Heart left ventricle (tissue), 16 donors: Measurements from ENCODE around the gene LSAMP. TPM values are rescaled to one million over a fixed set of nuclear protein-coding genes. Genes with fewer than 3 reads are reported as not detected.

Source experiments
- ATAC-seq, 4 donors: fragments of 200-7000 bp; cut with Tn5 transposase; one replicate each; pipeline ENCODE4 v1.9.1; 2020 to 2022; ENCODE audit warnings: moderate library complexity in 4 of 4, mild to moderate bottlenecking in 3 of 4, moderate number of reproducible peaks in 1 of 4
- DNase-seq, 5 donors: peaks; one replicate each; pipeline ENCODE4 v3.0.0-alpha.2; 2020
- H3K27ac ChIP-seq, 12 donors: fragments of 200-600 bp; sonication (generic) in 4 of 12; one replicate each; pipeline versions ENCODE4 v1.5.0 to v1.8.0; 2016 to 2022; ENCODE audit warnings: mild to moderate bottlenecking in 2 of 12
- H3K27me3 ChIP-seq, 9 donors: fragments of 200-600 bp; sonication (generic) in 2 of 9; one replicate each; pipeline versions ENCODE4 v1.5.1 to v1.8.0; 2016 to 2022; ENCODE audit warnings: mild to moderate bottlenecking in 3 of 9
- H3K36me3 ChIP-seq, 9 donors: fragments of 200-600 bp; sonication (generic) in 2 of 9; one replicate each; pipeline versions ENCODE4 v1.5.0 to v1.8.0; 2018 to 2022; ENCODE audit warnings: mild to moderate bottlenecking in 2 of 9
- H3K4me1 ChIP-seq, 12 donors: fragments of 200-600 bp; sonication (generic) in 4 of 12; one replicate each; pipeline versions ENCODE4 v1.5.0 to v1.8.0; 2016 to 2022; ENCODE audit warnings: mild to moderate bottlenecking in 3 of 12
- H3K4me3 ChIP-seq, 12 donors: fragments of 200-600 bp; sonication (generic) in 4 of 12; one replicate each; pipeline versions ENCODE4 v1.5.0 to v1.8.0; 2017 to 2022; ENCODE audit warnings: mild to moderate bottlenecking in 9 of 12, moderate library complexity in 4 of 12
- H3K9me3 ChIP-seq, 12 donors: fragments of 200-600 bp; sonication (generic) in 4 of 12; one replicate each; pipeline versions ENCODE4 v1.5.0 to v1.8.0; 2016 to 2022; ENCODE audit warnings: mild to moderate bottlenecking in 1 of 12
- CTCF ChIP-seq, 12 donors: fragments of 200-600 bp; sonication (generic) in 4 of 12; IDR thresholded peaks; one replicate each; pipeline versions ENCODE4 v1.5.0 to v1.8.0; 2018 to 2022; ENCODE audit warnings: antibody characterized with exemption in 12 of 12, mild to moderate bottlenecking in 5 of 12
- POLR2A ChIP-seq, 2 donors: fragments of 450-650 bp; IDR thresholded peaks; one replicate each; pipeline ENCODE4 v1.6.1; 2017; ENCODE audit warnings: antibody characterized with exemption in 2 of 2, mild to moderate bottlenecking in 2 of 2, moderate library complexity in 2 of 2
- whole genome bisulfite sequencing, 4 donors: extraction: QIAGEN DNeasy Blood & Tissue Kit in 2 of 4; methylation state at CpG; one replicate each; pipeline versions ENCODE4 v1.1.5 to v1.1.7; 2013 to 2018; 5-methylcytosine and 5-hydroxymethylcytosine counted together
- intact Hi-C, 10 donors: fragments of 100-400 bp; cut with DNase I; formaldehyde crosslinking; loops; one replicate each; pipeline versions ENCODE4 v1.11.1 to v1.14.2; 2022
- polyA plus RNA-seq, 2 donors: library from polyadenylated mRNA; stranded (reverse); fragments of 200-250 nt; gene quantifications; one replicate each; pipeline ENCODE4 v1.2.3, GENCODE V29; 2013
- total RNA-seq, 9 donors: library from RNA; depleted of rRNA in 2 of 9; stranded (reverse); fragments of >200 nt in 2 of 9; fragmentation: NEBNext Ultra II Directional in 3 of 9; extraction: Animal tissue kit (Norgen Biotek cat#: 25700) in 3 of 9; gene quantifications; one replicate each; pipeline versions ENCODE4 v1.1.0 to v1.2.4, GENCODE V29; 2016 to 2023
- donor health status: ischemic (EF 13 %, LVEDD 7.1; RV severe dilation, severe dysfunction).
- donor health status: healthy with polysubstance abuse.
- donor health status: DM: no; HTN: yes; CAD: no.
- donor health status: DM: no; HTN: no; CAD: no.
- donor health status: ischemic (EF 25% LVEDD 6.9; RV normal size, moderate dysfunction).
- donor health status: ischemic (EF 25% LVEDD 5.7; RV mildly dilated, moderate dysfunction).
- donor health status: healthy.
- donor health status: DM: yes; HTN: yes; CAD: no.
- donor health status: ischemic (EF 35%, LVEDD 5.7; RV mildly dilated, moderate dysfunction).
- donor health status: nonischemic (EF 11% LVEDD 7.7; RV severe dilation, severe dysfunction).
- donor health status: DM: yes; HTN: yes; CAD: no.
- donor health status: PGD.
- donor health status: ischemic (EF 29% LVEDD 5.4; RV normal size, mild dysfunction).
- donor health status: nonischemic (EF 23%, LVEDD 6.1; RV moderate dilation, normal function).

Gene LSAMP
- total and polyA plus RNA-seq, 11 donors = 1.6 to 52.3 (median 7.2) TPM

DNA sequence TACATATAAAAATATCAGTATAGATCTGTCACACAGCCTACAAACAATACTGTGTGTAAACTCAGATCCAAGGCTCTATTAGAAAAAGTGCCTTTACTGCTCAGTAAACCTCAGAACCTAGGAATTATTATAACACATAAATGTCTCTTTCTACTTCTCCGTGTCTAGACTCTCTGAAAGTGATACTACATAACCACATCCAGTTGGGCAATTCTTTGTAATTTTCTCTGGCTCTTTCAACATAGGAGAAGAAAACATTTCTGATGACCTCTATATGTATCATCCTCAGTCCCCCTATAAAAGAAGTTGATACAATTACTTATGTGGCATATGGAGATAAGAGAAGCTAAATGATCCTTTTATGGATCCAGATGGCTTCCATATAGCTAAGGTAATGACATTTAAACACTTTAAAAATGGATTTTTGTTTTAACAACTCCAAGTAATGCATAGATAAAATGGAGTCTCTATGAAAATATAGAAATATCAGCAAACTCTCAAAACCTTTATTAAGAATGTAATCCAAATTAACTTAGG, 104.5 kb downstream of the LSAMP start:
- no peak overlapping the region for H3K27ac ChIP-seq
- intact Hi-C loops = no loop called here
- H3K4me1 ChIP-seq = peaks cover 0 to 9% (median 0%) of the 10 kb centered on the region in 12 donors
- H3K9me3 ChIP-seq = no peaks in the 10 kb centered on the region
- no peak overlapping the region for H3K4me3 ChIP-seq
- no peak for DNase-seq
- 73 to 86% (median 75%) methylated on average over 1 of the region's 1 CpG for WGBS, 4 donors
- no peaks in the 10 kb centered on the region for H3K36me3 ChIP-seq
- TF ChIP-seq POLR2A (IDR thresholded peaks at IDR 0.05) (no peak), CTCF (IDR thresholded peaks at IDR 0.05) (no peak)
- no peaks in the 10 kb centered on the region for H3K27me3 ChIP-seq
- no peak for ATAC-seq

GRCh38 chr3:116339441-116340028, 105.8 kb downstream of the LSAMP start:
- DNase-seq (peak in 1 of 5 donors; percentile 30), ATAC-seq (no peak)
- TF ChIP-seq POLR2A (IDR thresholded peaks at IDR 0.05) (no peak), CTCF (IDR thresholded peaks at IDR 0.05) (no peak)
- Histone ChIP-seq H3K4me1 (peaks cover 0 to 9% (median 0%) of the 10 kb centered on the region in 12 donors), H3K36me3 (no peaks in the 10 kb centered on the region), H3K9me3 (no peaks in the 10 kb centered on the region), H3K27me3 (no peaks in the 10 kb centered on the region), H3K4me3 (no peak overlapping the region), H3K27ac (peak overlapping the region in 1 of 12 donors; percentile 45)
- WGBS, 4 donors = 32 to 42% (median 39%) methylated on average over 4 of the region's 4 CpGs
- intact Hi-C loops = no loop called here

DNA sequence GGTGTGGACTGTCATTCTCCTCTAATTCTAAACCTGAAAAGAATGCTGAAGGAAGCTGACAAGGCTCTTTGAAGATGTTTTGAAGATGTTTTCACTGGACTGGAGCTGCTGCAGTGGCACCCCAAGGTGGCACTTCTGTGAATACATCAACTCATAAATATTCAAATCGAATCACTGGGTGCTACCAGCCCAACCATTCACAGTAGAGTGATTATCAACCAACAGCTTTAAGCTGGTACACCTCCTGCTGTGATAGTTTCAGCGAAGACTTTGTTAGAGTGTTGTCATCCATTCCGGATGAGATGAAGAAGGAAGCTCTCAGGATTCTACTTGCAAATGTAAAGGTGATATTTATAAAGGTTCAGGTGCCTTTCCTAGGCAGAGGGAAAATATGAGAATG, 106.6 kb downstream of the LSAMP start:
- Histone ChIP-seq H3K27ac (peak overlapping the region in 1 of 12 donors; percentile 45), H3K9me3 (no peaks in the 10 kb centered on the region), H3K4me1 (peaks cover 0 to 9% (median 0%) of the 10 kb centered on the region in 12 donors), H3K36me3 (no peaks in the 10 kb centered on the region), H3K4me3 (no peak overlapping the region), H3K27me3 (no peaks in the 10 kb centered on the region)
- DNase-seq (no peak), ATAC-seq (no peak)
- TF ChIP-seq POLR2A (IDR thresholded peaks at IDR 0.05) (no peak), CTCF (IDR thresholded peaks at IDR 0.05) (no peak)
- 40 to 56% (median 45%) methylated on average over 3 of the region's 3 CpGs for WGBS, 4 donors
- intact Hi-C loops = no loop called here

GRCh38 chr3:116337229-116337628, 108.1 kb downstream of the LSAMP start:
- peaks cover 0 to 9% (median 0%) of the 10 kb centered on the region in 12 donors for H3K4me1 ChIP-seq
- no peak overlapping the region for H3K27ac ChIP-seq
- no peaks in the 10 kb centered on the region for H3K27me3 ChIP-seq
- intact Hi-C loops = no loop called here
- H3K4me3 ChIP-seq = no peak overlapping the region
- DNase-seq = no peak
- TF ChIP-seq CTCF (IDR thresholded peaks at IDR 0.05) (no peak), POLR2A (IDR thresholded peaks at IDR 0.05) (no peak)
- no peak for ATAC-seq
- H3K36me3 ChIP-seq = no peaks in the 10 kb centered on the region
- 62 to 73% (median 71%) methylated on average over 1 of the region's 1 CpG for WGBS, 4 donors
- H3K9me3 ChIP-seq = peaks cover 0 to 10% (median 0%) of the 10 kb centered on the region in 12 donors
